Trophoblast cell (in vitro differentiated cells and primary cell): ENCODE data around the gene TRPC6.

Source experiments
- DNase-seq, 2 donors: peaks; one replicate each; pipeline ENCODE4 v3.0.0-alpha.2; 2016
- H2AFZ ChIP-seq: 2 replicates; pipeline ENCODE4 v1.6.1; 2013; ENCODE audit warnings: low read length, moderate library complexity, mild to moderate bottlenecking; ENCODE audit not compliant: insufficient read depth, poor library complexity
- H2AK5ac ChIP-seq: 2 replicates; pipeline ENCODE4 v1.6.1; 2013; ENCODE audit warnings: mild to moderate bottlenecking, low read length
- H2BK120ac ChIP-seq: 2 replicates; pipeline ENCODE4 v1.6.1; 2013; ENCODE audit warnings: low read length, mild to moderate bottlenecking, moderate library complexity; ENCODE audit not compliant: insufficient read depth, poor library complexity
- H2BK12ac ChIP-seq: 2 replicates; pipeline ENCODE4 v1.6.1; 2013; ENCODE audit warnings: mild to moderate bottlenecking, low read length, moderate library complexity
- H2BK5ac ChIP-seq: 2 replicates; pipeline ENCODE4 v1.6.1; 2013; ENCODE audit warnings: low read length, low read depth, moderate library complexity, mild to moderate bottlenecking; ENCODE audit not compliant: poor library complexity
- H3K14ac ChIP-seq: 2 replicates; pipeline ENCODE4 v1.6.1; 2013; ENCODE audit warnings: mild to moderate bottlenecking, low read length
- H3K18ac ChIP-seq: 2 replicates; pipeline ENCODE4 v1.6.1; 2013; ENCODE audit warnings: mild to moderate bottlenecking, low read length
- H3K23ac ChIP-seq: 2 replicates; pipeline ENCODE4 v1.6.1; 2013; ENCODE audit warnings: low read length
- H3K27ac ChIP-seq: 2 replicates; pipeline ENCODE4 v1.5.1; 2013; ENCODE audit warnings: low read depth, mild to moderate bottlenecking, inconsistent platforms, low read length, moderate library complexity
- H3K27me3 ChIP-seq: 2 replicates; pipeline ENCODE4 v1.6.1; 2013; ENCODE audit warnings: inconsistent platforms, mild to moderate bottlenecking, low read length, moderate library complexity; ENCODE audit not compliant: insufficient read depth
- H3K36me3 ChIP-seq, 2 experiments: 1 replicate in 1 of 2; 2 replicates in 1 of 2; pipeline ENCODE4 v1.6.1; 2013; ENCODE audit warnings: low read length in 2 of 2, mild to moderate bottlenecking in 2 of 2, moderate library complexity in 1 of 2; ENCODE audit not compliant: insufficient read depth in 2 of 2, control insufficient read depth in 1 of 2
- H3K4ac ChIP-seq: 2 replicates; pipeline ENCODE4 v1.6.1; 2013; ENCODE audit warnings: low read depth, mild to moderate bottlenecking, low read length, moderate library complexity
- H3K4me1 ChIP-seq, 2 experiments: 1 replicate in 1 of 2; 2 replicates in 1 of 2; pipeline ENCODE4 v1.6.1; 2013; ENCODE audit warnings: low read length in 2 of 2, mild to moderate bottlenecking in 2 of 2, moderate library complexity in 1 of 2; ENCODE audit not compliant: insufficient read depth in 2 of 2, control insufficient read depth in 1 of 2
- H3K4me2 ChIP-seq: 2 replicates; pipeline ENCODE4 v1.6.1; 2013; ENCODE audit warnings: inconsistent platforms, mild to moderate bottlenecking, low read length, moderate library complexity
- H3K4me3 ChIP-seq: 2 replicates; pipeline ENCODE4 v1.5.1; 2013; ENCODE audit warnings: mild to moderate bottlenecking, low read depth, low read length, inconsistent platforms
- H3K79me1 ChIP-seq: one replicate; pipeline ENCODE4 v1.6.1; 2013; ENCODE audit warnings: low read length
- H3K79me2 ChIP-seq: 2 replicates; pipeline ENCODE4 v1.6.1; 2013; ENCODE audit warnings: low read length, mild to moderate bottlenecking; ENCODE audit not compliant: control insufficient read depth, insufficient read depth, poor library complexity
- H3K9ac ChIP-seq: 2 replicates; pipeline ENCODE4 v1.6.1; 2013; ENCODE audit warnings: mild to moderate bottlenecking, low read length
- H3K9me3 ChIP-seq: 2 replicates; pipeline ENCODE4 v1.6.1; 2013; ENCODE audit warnings: low read depth, mild to moderate bottlenecking, control low read depth, inconsistent platforms, low read length; ENCODE audit not compliant: insufficient read depth
- H4K12ac ChIP-seq: 2 replicates; pipeline ENCODE4 v1.6.1; 2013; ENCODE audit warnings: low read depth, mild to moderate bottlenecking, low read length, moderate library complexity
- H4K8ac ChIP-seq: 2 replicates; pipeline ENCODE4 v1.6.1; 2013; ENCODE audit warnings: low read depth, mild to moderate bottlenecking, low read length, moderate library complexity
- H4K91ac ChIP-seq: one replicate; pipeline ENCODE4 v1.6.1; 2013; ENCODE audit warnings: low read depth, mild to moderate bottlenecking, low read length, moderate library complexity
- WGBS: extraction: QIAGEN DNeasy Blood & Tissue Kit; methylation state at CpG from one replicate; pipeline ENCODE4 v1.1.7; 2013; ENCODE audit warnings: missing lambda C conversion rate; ENCODE audit not compliant: insufficient read length, insufficient coverage; ENCODE audit errors: extremely low coverage; 5-methylcytosine and 5-hydroxymethylcytosine counted together

Gene TRPC6

GRCh38 chr11:101442936-101443521, 140.8 kb downstream of the TRPC6 start:
- no peaks in the 10 kb centered on the region for H3K4me1 ChIP-seq
- H3K27me3 ChIP-seq: no peaks in the 10 kb centered on the region
- no peaks in the 10 kb centered on the region for H3K9me3 ChIP-seq
- H4K91ac ChIP-seq: no peak overlapping the region
- H3K18ac ChIP-seq: no peak overlapping the region
- no peak overlapping the region for H3K4ac ChIP-seq
- no peak overlapping the region for H3K4me2 ChIP-seq
- no peak overlapping the region for H3K27ac ChIP-seq
- H3K79me1 ChIP-seq: no peaks in the 10 kb centered on the region
- no peak overlapping the region for H2BK12ac ChIP-seq
- H4K12ac ChIP-seq: no peak overlapping the region
- no peak overlapping the region for H2AK5ac ChIP-seq
- H4K8ac ChIP-seq: no peak overlapping the region
- DNase-seq: peak; percentile 52 to 84
- no peaks in the 10 kb centered on the region for H3K36me3 ChIP-seq
- H3K14ac ChIP-seq: no peak overlapping the region
- H2AFZ ChIP-seq: no peak overlapping the region
- no peak overlapping the region for H3K23ac ChIP-seq
- no peaks in the 10 kb centered on the region for H3K79me2 ChIP-seq
- no peak overlapping the region for H2BK120ac ChIP-seq
- no CpG with 5 or more reads among the region's 8 CpGs for WGBS
- no peak overlapping the region for H2BK5ac ChIP-seq
- H3K4me3 ChIP-seq: no peak overlapping the region
- no peak overlapping the region for H3K9ac ChIP-seq

GRCh38 chr11:101442171-101442570, 141.6 kb downstream of the TRPC6 start:
- H4K12ac ChIP-seq: no peak overlapping the region
- no peak overlapping the region for H2AFZ ChIP-seq
- H3K9me3 ChIP-seq: no peaks in the 10 kb centered on the region
- no peaks in the 10 kb centered on the region for H3K4me1 ChIP-seq
- H3K4me2 ChIP-seq: no peak overlapping the region
- no peak overlapping the region for H2BK5ac ChIP-seq
- H3K79me2 ChIP-seq: no peaks in the 10 kb centered on the region
- H3K23ac ChIP-seq: no peak overlapping the region
- no peaks in the 10 kb centered on the region for H3K79me1 ChIP-seq
- H4K8ac ChIP-seq: no peak overlapping the region
- no peak overlapping the region for H4K91ac ChIP-seq
- H2BK120ac ChIP-seq: no peak overlapping the region
- H3K9ac ChIP-seq: no peak overlapping the region
- H2AK5ac ChIP-seq: no peak overlapping the region
- no peak overlapping the region for H3K18ac ChIP-seq
- no peak overlapping the region for H2BK12ac ChIP-seq
- peak; percentile 85 to 91 for DNase-seq
- H3K4me3 ChIP-seq: no peak overlapping the region
- no CpG with 5 or more reads among the region's 4 CpGs for WGBS
- no peak overlapping the region for H3K14ac ChIP-seq
- no peaks in the 10 kb centered on the region for H3K27me3 ChIP-seq
- no peaks in the 10 kb centered on the region for H3K36me3 ChIP-seq
- H3K27ac ChIP-seq: no peak overlapping the region
- no peak overlapping the region for H3K4ac ChIP-seq

- H2BK12ac ChIP-seq: no peak overlapping the region
- no peaks in the 10 kb centered on the region for H3K4me1 ChIP-seq
- no peak overlapping the region for H3K4ac ChIP-seq
- H3K79me2 ChIP-seq: no peaks in the 10 kb centered on the region
- H3K23ac ChIP-seq: no peak overlapping the region
- H3K27ac ChIP-seq: no peak overlapping the region
- H3K9ac ChIP-seq: no peak overlapping the region
- no peak overlapping the region for H4K91ac ChIP-seq
- H3K4me3 ChIP-seq: no peak overlapping the region
- no peaks in the 10 kb centered on the region for H3K79me1 ChIP-seq
- H4K8ac ChIP-seq: no peak overlapping the region
- WGBS: no CpG with 5 or more reads among the region's 1 CpG
- H3K18ac ChIP-seq: no peak overlapping the region
- H3K27me3 ChIP-seq: no peaks in the 10 kb centered on the region
- H4K12ac ChIP-seq: no peak overlapping the region
- no peak overlapping the region for H2BK120ac ChIP-seq
- no peaks in the 10 kb centered on the region for H3K9me3 ChIP-seq
- H2AK5ac ChIP-seq: no peak overlapping the region
- no peak overlapping the region for H3K14ac ChIP-seq
- no peak overlapping the region for H3K4me2 ChIP-seq
- DNase-seq: no peak
- no peaks in the 10 kb centered on the region for H3K36me3 ChIP-seq
- no peak overlapping the region for H2AFZ ChIP-seq
- no peak overlapping the region for H2BK5ac ChIP-seq
These were observed 142.1 kb downstream of the TRPC6 start for GRCh38 chr11:101441747-101442146.

- H3K23ac ChIP-seq: no peak overlapping the region
- H3K79me2 ChIP-seq: no peaks in the 10 kb centered on the region
- H4K91ac ChIP-seq: no peak overlapping the region
- no peaks in the 10 kb centered on the region for H3K27me3 ChIP-seq
- no peak overlapping the region for H3K27ac ChIP-seq
- no peak overlapping the region for H4K8ac ChIP-seq
- H3K4me3 ChIP-seq: no peak overlapping the region
- H4K12ac ChIP-seq: no peak overlapping the region
- no peak overlapping the region for H2BK5ac ChIP-seq
- H3K4me2 ChIP-seq: no peak overlapping the region
- H3K14ac ChIP-seq: no peak overlapping the region
- no peaks in the 10 kb centered on the region for H3K79me1 ChIP-seq
- no peak overlapping the region for H2BK120ac ChIP-seq
- no peaks in the 10 kb centered on the region for H3K36me3 ChIP-seq
- no peaks in the 10 kb centered on the region for H3K9me3 ChIP-seq
- no CpG with 5 or more reads among the region's 5 CpGs for WGBS
- H3K9ac ChIP-seq: no peak overlapping the region
- no peak overlapping the region for H2BK12ac ChIP-seq
- no peak overlapping the region for H2AFZ ChIP-seq
- no peak overlapping the region for H3K4ac ChIP-seq
- no peaks in the 10 kb centered on the region for H3K4me1 ChIP-seq
- no peak overlapping the region for H2AK5ac ChIP-seq
- DNase-seq: no peak
- no peak overlapping the region for H3K18ac ChIP-seq
These were observed 144.3 kb downstream of the TRPC6 start for GRCh38 chr11:101439488-101439887.
